SK-N-SH treated with all-trans-retinoic acid at 6 μM for 48 hours (cell line): ENCODE data around the gene RPL18.

Source experiments
- GLIS3 ChIP-seq: fragments of 250-450 bp; sonication (Bioruptor Pico); IDR thresholded peaks from 2 replicates; pipeline ENCODE4 v1.5.0; 2020; ENCODE audit warnings: mild to moderate bottlenecking, moderate library complexity
- PPARA ChIP-seq: fragments of 250-450 bp; sonication (Bioruptor Pico); IDR thresholded peaks from 2 replicates; pipeline ENCODE4 v1.5.0; 2020; ENCODE audit warnings: mild to moderate bottlenecking, borderline replicate concordance
- ZFP3 ChIP-seq: fragments of 250-450 bp; sonication (Bioruptor Pico); IDR thresholded peaks from 2 replicates; pipeline ENCODE4 v1.5.0; 2020; ENCODE audit warnings: mild to moderate bottlenecking, moderate library complexity
- ZFP30 ChIP-seq: fragments of 450-650 bp; formaldehyde crosslinking; IDR thresholded peaks from 2 replicates; pipeline ENCODE4 v1.5.0; 2022; ENCODE audit warnings: mild to moderate bottlenecking, moderate library complexity

GRCh38 chr19:48596237-48596636 lies 22.7 kb downstream of the RPL18 start:
- TF ChIP-seq PPARA (CRISPR knock-in tag) (no peak), ZFP30 (CRISPR knock-in tag) (no peak), ZFP3 (CRISPR knock-in tag) (no peak), GLIS3 (no peak)
